Measurements from ENCODE around the gene CREBBP. TPM values are rescaled to one million over a fixed set of nuclear protein-coding genes. Genes with fewer than 3 reads are reported as not detected.
A peak's percentile ranks its signal among the peaks of the same experiment; 100 is the strongest.
"Not testable (repeated sequence)": the region's sequence is repeated elsewhere in the genome, so short reads cannot be mapped to it uniquely, and the experiment has no call there.

CREBBP gene
- total RNA-seq, 1 donor from 2014 or later = 59.2 TPM

- no peaks in the 10 kb centered on the region for H3K27me3 Mint-ChIP-seq (ENCODE audit: low read depth)
- TF ChIP-seq CTCF (IDR thresholded peaks at IDR 0.05) = no peak
Observed at GRCh38 chr16:3718019-3718391, 162.5 kb downstream of the CREBBP start.

GRCh38 chr16:3717235-3718018 is 163.1 kb downstream of the CREBBP start, which contains the start of gene TRAP1:
Gene TRAP1, minus strand, starts transcription at chr16:3717524. Its CDS starts 16 bp downstream, at chr16:3717508.
- Mint-ChIP-seq H3K27me3 (ENCODE audit: low read depth) (no peaks in the 10 kb centered on the region), H3K4me3 (ENCODE audit: unreplicated experiment) (peak within 1 kb of the TSS; percentile 87), H3K36me3 (ENCODE audit: low read depth) (peaks cover 2% of the 10 kb centered on the region), H3K27ac (ENCODE audit: unreplicated experiment) (peak within 1 kb of the TSS; percentile 84), H3K9me3 (ENCODE audit: low read depth) (no peaks in the 10 kb centered on the region), H3K4me1 (ENCODE audit: low read depth) (peaks cover 18% of the 10 kb centered on the region)
- no peak for TF ChIP-seq CTCF (IDR thresholded peaks at IDR 0.05)
- peak; percentile 96 for DNase-seq (ENCODE audit: low spot score)

More at GRCh38 chr16:3718019-3718391, 162.5 kb downstream of the CREBBP start:
- Mint-ChIP-seq H3K4me3 (ENCODE audit: unreplicated experiment) (peak overlapping the region; percentile 80), H3K27ac (ENCODE audit: unreplicated experiment) (peak overlapping the region; percentile 84), H3K36me3 (ENCODE audit: low read depth) (peaks cover 2% of the 10 kb centered on the region), H3K9me3 (ENCODE audit: low read depth) (no peaks in the 10 kb centered on the region), H3K4me1 (ENCODE audit: low read depth) (peaks cover 18% of the 10 kb centered on the region)
- no peak for DNase-seq (ENCODE audit: low spot score)

GRCh38 chr16:3716831-3717234 is 163.7 kb downstream of the CREBBP start:
- H3K27me3 Mint-ChIP-seq (ENCODE audit: low read depth) = no peaks in the 10 kb centered on the region
- H3K9me3 Mint-ChIP-seq (ENCODE audit: low read depth) = no peaks in the 10 kb centered on the region
- H3K4me3 Mint-ChIP-seq (ENCODE audit: unreplicated experiment) = peak overlapping the region; percentile 87
- peak overlapping the region; percentile 82 for H3K27ac Mint-ChIP-seq (ENCODE audit: unreplicated experiment)
- no peak for TF ChIP-seq CTCF (IDR thresholded peaks at IDR 0.05)
- peaks cover 2% of the 10 kb centered on the region for H3K36me3 Mint-ChIP-seq (ENCODE audit: low read depth)
- H3K4me1 Mint-ChIP-seq (ENCODE audit: low read depth) = peaks cover 18% of the 10 kb centered on the region
- no peak for DNase-seq (ENCODE audit: low spot score)

- DNase-seq (ENCODE audit: low spot score) = no peak
- Mint-ChIP-seq H3K27me3 (ENCODE audit: low read depth) (no peaks in the 10 kb centered on the region), H3K9me3 (ENCODE audit: low read depth) (no peaks in the 10 kb centered on the region), H3K36me3 (ENCODE audit: low read depth) (peaks cover 2% of the 10 kb centered on the region), H3K4me1 (ENCODE audit: low read depth) (peaks cover 18% of the 10 kb centered on the region), H3K4me3 (ENCODE audit: unreplicated experiment) (no peak overlapping the region), H3K27ac (ENCODE audit: unreplicated experiment) (no peak overlapping the region)
- TF ChIP-seq CTCF (IDR thresholded peaks at IDR 0.05) = no peak
Observed at GRCh38 chr16:3715430-3715829, 165.1 kb downstream of the CREBBP start.

GRCh38 chr16:3714378-3714777 is 166.1 kb downstream of the CREBBP start:
- DNase-seq (ENCODE audit: low spot score); H3K36me3 Mint-ChIP-seq (ENCODE audit: low read depth); H3K27me3 Mint-ChIP-seq (ENCODE audit: low read depth); H3K27ac Mint-ChIP-seq (ENCODE audit: unreplicated experiment); H3K9me3 Mint-ChIP-seq (ENCODE audit: low read depth); H3K4me3 Mint-ChIP-seq (ENCODE audit: unreplicated experiment): not testable (repeated sequence)
- H3K4me1 Mint-ChIP-seq (ENCODE audit: low read depth) = peaks cover 18% of the 10 kb centered on the region

Data from chondrocyte (in vitro differentiated cells).